C4-2B (cell line): Measurements from ENCODE around the gene CRMP1.

ENCODE experiments used
- H3K27ac ChIP-seq: fragments of 450-650 bp; 2 replicates; pipeline ENCODE4 v1.5.1; 2017
- CTCF ChIP-seq: fragments of 450-650 bp; conservative IDR thresholded peaks from 2 replicates; pipeline ENCODE4 v1.5.1; 2017; ENCODE audit warnings: mild to moderate bottlenecking
- ZFX ChIP-seq: fragments of 450-650 bp; IDR thresholded peaks from 2 replicates; pipeline ENCODE4 v1.6.1; 2017

CRMP1 gene

GRCh38 chr4:5893004-5893580 lies at the start of gene CRMP1:
CRMP1 (minus strand) TSS chr4:5893086; CDS start chr4:5892969, 117 bp downstream.
- TF ChIP-seq ZFX, result no peak
- no peak for TF ChIP-seq CTCF
- H3K27ac ChIP-seq, result no peak within 1 kb of the TSS

DNA sequence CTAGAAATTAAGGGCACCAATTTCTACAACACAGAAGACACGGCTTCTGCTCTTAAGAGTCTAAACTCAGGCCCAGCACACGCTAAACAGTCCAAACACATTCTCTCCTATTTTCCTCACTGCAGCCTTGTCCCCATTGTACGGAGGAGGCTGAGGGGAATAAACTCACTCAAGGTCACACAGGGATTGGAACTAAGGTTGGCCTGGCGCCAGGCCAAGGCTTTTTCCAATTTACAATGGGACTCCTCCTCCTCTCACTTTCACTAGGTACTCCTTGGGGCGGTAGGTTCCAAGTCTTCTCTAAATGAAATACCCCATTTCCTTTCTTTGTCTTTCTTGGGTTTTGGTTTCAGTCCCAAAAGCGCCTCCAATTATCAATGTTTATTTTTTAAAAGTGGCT lies 48.7 kb upstream of the CRMP1 start:
- TF ChIP-seq ZFX (no peak), CTCF (no peak)
- no peak overlapping the region for H3K27ac ChIP-seq

GRCh38 chr4:5940470-5941203 lies 47.8 kb upstream of the CRMP1 start:
- no peak for TF ChIP-seq CTCF
- no peak for TF ChIP-seq ZFX

DNA sequence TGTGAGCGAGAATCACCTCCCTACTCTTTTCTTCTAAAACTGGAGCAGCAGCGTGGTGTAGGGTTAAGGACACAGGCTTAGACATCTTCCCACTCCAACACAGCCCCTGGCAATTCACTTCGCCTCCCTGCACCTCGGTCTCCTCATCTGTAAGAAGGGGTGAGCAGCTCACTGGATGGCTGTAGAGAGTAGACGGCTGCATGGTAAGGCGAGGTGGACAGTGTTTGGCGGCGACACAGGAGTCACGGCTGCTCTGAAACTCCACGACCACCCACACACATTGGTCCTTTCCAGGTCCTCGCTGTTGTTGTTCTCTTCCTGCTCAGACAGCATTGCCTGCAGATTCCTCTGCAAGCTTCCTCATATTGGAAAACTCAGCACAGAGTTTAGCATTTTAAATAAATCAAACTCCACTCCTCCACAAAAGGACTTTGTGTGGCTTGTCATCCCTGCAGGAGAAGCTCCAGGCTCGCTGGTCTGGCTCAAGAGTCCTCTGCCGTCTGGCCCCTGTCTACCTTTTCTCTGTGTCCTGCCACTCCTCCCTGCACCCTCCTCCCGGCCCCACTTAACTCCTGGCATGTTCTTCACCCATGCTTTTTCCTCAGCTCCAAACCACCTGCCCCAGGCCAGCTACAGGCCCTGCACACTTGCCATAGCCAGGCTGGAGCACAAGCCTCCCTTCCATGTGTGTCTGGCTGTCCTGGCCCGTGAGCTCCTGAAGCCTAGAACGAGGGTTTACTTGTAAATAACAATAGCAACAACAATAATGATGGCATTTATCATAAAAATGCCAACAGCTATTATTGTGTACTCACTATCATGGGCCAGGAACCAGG lies 41.3 kb upstream of the CRMP1 start:
- no peak for TF ChIP-seq ZFX
- TF ChIP-seq CTCF, result no peak
- no peak overlapping the region for H3K27ac ChIP-seq

More at GRCh38 chr4:5940470-5941203, 47.8 kb upstream of the CRMP1 start:
- H3K27ac ChIP-seq, result no peak overlapping the region

DNA sequence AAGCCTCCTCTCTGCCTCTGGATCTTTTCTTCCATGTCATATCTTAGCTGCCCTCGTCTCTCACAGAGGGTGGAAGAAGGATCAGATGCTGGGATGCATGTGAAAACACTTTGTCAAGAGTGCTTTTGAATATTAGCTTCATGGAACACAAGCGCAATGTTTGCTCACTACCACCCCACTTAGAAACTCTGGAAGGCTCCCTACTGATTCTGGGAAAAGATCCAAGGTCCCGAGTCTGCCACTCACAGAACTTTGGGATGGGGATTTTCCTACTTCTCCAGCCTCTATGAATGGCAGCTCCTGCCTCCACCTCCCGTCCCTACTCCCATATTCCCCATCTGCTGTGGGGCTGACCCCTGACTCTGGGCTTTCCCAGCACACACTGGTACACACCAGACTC lies 40.2 kb upstream of the CRMP1 start:
- no peak overlapping the region for H3K27ac ChIP-seq
- TF ChIP-seq CTCF (no peak), ZFX (no peak)

DNA sequence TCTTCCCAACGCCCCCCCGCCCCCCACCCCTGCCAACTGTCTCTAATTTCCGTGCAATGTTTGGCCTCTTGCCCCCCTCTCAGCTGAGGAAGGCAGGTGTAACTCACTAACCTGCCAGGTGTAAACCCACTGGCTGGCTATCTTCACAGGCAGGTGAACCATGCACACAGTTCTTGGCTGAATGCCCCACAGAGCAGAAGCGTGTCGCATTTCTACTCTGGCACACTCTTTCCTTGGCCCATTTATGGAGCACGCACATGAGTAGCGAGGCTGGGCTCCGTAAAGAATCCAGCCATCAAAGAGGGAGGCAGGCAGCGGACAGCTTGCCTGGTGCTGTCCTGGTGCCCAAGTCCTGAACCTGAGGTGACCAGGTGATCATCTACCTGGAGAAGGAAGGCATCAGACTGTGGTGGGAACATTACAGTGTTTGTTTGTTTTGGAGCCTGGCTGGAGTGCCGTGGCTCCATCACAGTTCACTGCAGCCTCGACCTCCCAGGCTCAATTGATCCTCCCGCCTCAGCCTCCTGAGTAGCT lies 39.2 kb upstream of the CRMP1 start:
- no peak overlapping the region for H3K27ac ChIP-seq
- TF ChIP-seq CTCF (no peak), ZFX (no peak)

GRCh38 chr4:5931526-5931925 lies 38.6 kb upstream of the CRMP1 start:
- H3K27ac ChIP-seq, result no peak overlapping the region
- TF ChIP-seq ZFX (no peak), CTCF (no peak)
